ENCODE measurements around the gene NUDT8. TPM values are rescaled to one million over a fixed set of nuclear protein-coding genes. Genes with fewer than 3 reads are reported as not detected.
A peak's percentile ranks its signal among the peaks of the same experiment; 100 is the strongest.
"Not testable (repeated sequence)": the region's sequence is repeated elsewhere in the genome, so short reads cannot be mapped to it uniquely, and the experiment has no call there.

NUDT8 gene
- total and polyA plus RNA-seq, 2 experiments from 2014 or later: 13.6 to 28.7 TPM

DNA sequence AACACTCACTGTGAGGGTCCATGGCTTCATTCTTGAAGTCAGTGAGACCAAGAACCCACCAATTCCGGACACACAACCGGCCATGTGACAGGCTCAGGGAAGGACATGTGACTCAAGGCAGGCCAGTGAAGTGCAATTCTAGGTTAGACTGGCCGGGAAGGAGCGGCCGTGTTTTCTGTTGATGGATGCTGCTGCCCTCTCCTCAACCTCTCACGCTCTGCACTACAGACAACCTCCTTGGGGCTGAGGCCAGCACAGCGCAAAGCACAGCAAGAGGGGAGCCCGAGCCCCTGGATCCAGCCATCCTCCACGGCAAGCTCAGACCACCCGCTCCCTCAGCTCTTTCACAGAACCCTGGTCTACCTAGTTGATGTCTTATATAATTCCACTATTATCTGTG lies 2.8 kb downstream of the NUDT8 start:
- Histone ChIP-seq H2AFZ (no peak overlapping the region), H3K4me3 (no peak overlapping the region), H4K20me1 (ENCODE audit: insufficient read depth, poor library complexity, severe bottlenecking) (no peaks in the 10 kb centered on the region), H3K9me3 (ENCODE audit: low read depth) (no peaks in the 10 kb centered on the region), H3K4me2 (no peak overlapping the region), H3K79me2 (no peaks in the 10 kb centered on the region), H3K9me2 (replicated peaks; ENCODE audit: insufficient read depth) (no peaks in the 10 kb centered on the region), H3K36me3 (replicated peaks; ENCODE audit: insufficient read depth, low read depth) (no peaks in the 10 kb centered on the region), H3K4me1 (ENCODE audit: insufficient read depth) (peaks cover 13% of the 10 kb centered on the region), H3K27ac (no peak overlapping the region), H3K27me3 (no peaks in the 10 kb centered on the region)
- DNase-seq (ENCODE audit: low spot score): no peak
- WGBS (ENCODE audit: low lambda C conversion rate, missing lambda C conversion rate): 93% methylated on average over 10 of the region's 10 CpGs
- TF ChIP-seq EZH2 (IDR thresholded peaks at IDR 0.05; ENCODE audit: borderline replicate concordance) (no peak), EZH2phosphoT487 (IDR thresholded peaks at IDR 0.05; ENCODE audit: low read depth, severe bottlenecking, unreplicated experiment) (no peak)
- TF ChIP-seq, protein P1, sequence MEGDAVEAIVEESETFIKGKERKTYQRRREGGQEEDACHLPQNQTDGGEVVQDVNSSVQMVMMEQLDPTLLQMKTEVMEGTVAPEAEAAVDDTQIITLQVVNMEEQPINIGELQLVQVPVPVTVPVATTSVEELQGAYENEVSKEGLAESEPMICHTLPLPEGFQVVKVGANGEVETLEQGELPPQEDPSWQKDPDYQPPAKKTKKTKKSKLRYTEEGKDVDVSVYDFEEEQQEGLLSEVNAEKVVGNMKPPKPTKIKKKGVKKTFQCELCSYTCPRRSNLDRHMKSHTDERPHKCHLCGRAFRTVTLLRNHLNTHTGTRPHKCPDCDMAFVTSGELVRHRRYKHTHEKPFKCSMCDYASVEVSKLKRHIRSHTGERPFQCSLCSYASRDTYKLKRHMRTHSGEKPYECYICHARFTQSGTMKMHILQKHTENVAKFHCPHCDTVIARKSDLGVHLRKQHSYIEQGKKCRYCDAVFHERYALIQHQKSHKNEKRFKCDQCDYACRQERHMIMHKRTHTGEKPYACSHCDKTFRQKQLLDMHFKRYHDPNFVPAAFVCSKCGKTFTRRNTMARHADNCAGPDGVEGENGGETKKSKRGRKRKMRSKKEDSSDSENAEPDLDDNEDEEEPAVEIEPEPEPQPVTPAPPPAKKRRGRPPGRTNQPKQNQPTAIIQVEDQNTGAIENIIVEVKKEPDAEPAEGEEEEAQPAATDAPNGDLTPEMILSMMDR (IDR thresholded peaks at IDR 0.05; ENCODE audit: poor library complexity): no peak

DNA sequence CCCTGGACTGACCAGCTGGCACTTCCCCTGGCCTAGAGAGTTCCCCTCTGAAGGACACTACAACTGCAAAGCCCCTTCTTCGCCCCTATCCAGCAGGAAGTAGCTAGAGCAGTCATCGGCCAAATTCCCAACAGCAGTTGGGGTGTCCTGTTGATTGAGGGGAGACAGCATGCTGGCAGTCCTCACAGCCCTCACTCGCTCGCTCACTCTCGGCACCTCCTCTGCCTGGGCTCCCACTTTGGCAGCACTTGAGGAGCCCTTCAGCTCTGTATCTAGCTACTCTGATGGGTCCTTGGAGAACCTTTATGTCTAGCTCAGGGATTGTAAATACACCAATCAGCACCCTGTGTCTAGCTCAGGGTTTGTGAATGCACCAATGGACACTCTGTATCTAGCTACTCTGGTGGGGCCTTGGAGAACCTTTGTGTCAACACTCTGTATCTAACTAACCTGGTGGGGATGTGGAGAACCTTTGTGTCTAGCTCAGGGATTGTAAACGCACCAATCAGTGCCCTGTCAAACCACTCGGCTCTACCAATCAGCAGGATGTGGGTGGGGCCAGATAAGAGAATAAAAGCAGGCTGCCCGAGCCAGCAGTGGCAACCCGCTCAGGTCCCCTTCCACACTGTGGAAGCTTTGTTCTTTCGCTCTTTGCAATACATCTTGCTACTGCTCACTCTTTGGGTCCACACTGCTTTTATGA lies 3.5 kb downstream of the NUDT8 start:
- not testable (repeated sequence) for H3K36me3 ChIP-seq (replicated peaks; ENCODE audit: insufficient read depth, low read depth); H3K4me2 ChIP-seq; H3K4me3 ChIP-seq; H3K9me2 ChIP-seq (replicated peaks; ENCODE audit: insufficient read depth); H3K9me3 ChIP-seq (ENCODE audit: low read depth); H2AFZ ChIP-seq; H3K27ac ChIP-seq; DNase-seq (ENCODE audit: low spot score); H3K79me2 ChIP-seq; H4K20me1 ChIP-seq (ENCODE audit: insufficient read depth, poor library complexity, severe bottlenecking); H3K27me3 ChIP-seq
- peaks cover 12% of the 10 kb centered on the region for H3K4me1 ChIP-seq (ENCODE audit: insufficient read depth)
- WGBS (ENCODE audit: low lambda C conversion rate, missing lambda C conversion rate): 90% methylated on average over 10 of the region's 10 CpGs

DNA sequence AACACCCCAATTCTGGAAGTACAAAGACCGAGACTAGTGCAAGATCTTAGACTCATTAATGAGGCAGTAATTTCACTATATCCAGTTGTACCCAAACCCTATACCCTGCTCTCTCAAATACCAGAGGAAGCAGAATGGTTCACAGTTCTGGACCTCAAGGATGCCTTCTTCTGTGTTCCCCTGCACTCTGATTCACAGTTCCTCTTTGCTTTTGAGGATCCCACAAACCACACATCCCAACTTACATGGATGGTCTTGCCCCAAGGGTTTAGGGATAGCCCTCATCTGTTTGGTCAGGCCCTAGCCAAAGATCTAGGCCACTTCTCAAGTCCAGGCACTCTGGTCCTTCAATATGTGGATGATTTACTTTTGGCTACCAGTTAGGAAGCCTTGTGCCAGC lies 5.9 kb downstream of the NUDT8 start:
- DNase-seq (ENCODE audit: low spot score); H4K20me1 ChIP-seq (ENCODE audit: insufficient read depth, poor library complexity, severe bottlenecking); H3K4me1 ChIP-seq (ENCODE audit: insufficient read depth); H3K27ac ChIP-seq; H3K79me2 ChIP-seq; H3K9me2 ChIP-seq (replicated peaks; ENCODE audit: insufficient read depth); H3K4me3 ChIP-seq; H2AFZ ChIP-seq; H3K9me3 ChIP-seq (ENCODE audit: low read depth); H3K36me3 ChIP-seq (replicated peaks; ENCODE audit: insufficient read depth, low read depth); H3K4me2 ChIP-seq; H3K27me3 ChIP-seq: not testable (repeated sequence)
- WGBS (ENCODE audit: low lambda C conversion rate, missing lambda C conversion rate): 94% methylated on average over 1 of the region's 1 CpG

DNA sequence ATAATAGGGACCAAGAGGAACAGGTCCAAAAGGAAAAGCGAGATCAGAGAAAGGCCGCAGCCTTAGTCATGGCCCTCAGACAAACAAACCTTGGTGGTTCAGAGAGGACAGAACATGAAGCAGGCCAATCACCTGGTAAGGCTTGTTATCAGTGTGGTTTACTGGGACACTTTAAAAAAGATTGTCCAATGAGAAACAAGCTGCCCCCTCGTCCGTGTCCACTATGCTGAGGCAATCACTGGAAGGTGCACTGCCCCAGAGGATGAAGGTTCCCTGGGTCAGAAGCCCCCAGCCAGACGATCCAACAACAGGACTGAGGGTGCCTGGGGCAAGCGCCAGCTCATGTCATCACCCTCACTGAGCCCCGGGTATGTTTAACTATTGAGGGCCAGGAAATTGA lies 6.8 kb downstream of the NUDT8 start:
- WGBS (ENCODE audit: low lambda C conversion rate, missing lambda C conversion rate): 59% methylated on average over 7 of the region's 7 CpGs
- not testable (repeated sequence) for H3K79me2 ChIP-seq; H3K27ac ChIP-seq; H3K4me1 ChIP-seq (ENCODE audit: insufficient read depth); H4K20me1 ChIP-seq (ENCODE audit: insufficient read depth, poor library complexity, severe bottlenecking); H3K4me3 ChIP-seq; H2AFZ ChIP-seq; H3K36me3 ChIP-seq (replicated peaks; ENCODE audit: insufficient read depth, low read depth); H3K9me2 ChIP-seq (replicated peaks; ENCODE audit: insufficient read depth); H3K9me3 ChIP-seq (ENCODE audit: low read depth); DNase-seq (ENCODE audit: low spot score); H3K4me2 ChIP-seq; H3K27me3 ChIP-seq

DNA sequence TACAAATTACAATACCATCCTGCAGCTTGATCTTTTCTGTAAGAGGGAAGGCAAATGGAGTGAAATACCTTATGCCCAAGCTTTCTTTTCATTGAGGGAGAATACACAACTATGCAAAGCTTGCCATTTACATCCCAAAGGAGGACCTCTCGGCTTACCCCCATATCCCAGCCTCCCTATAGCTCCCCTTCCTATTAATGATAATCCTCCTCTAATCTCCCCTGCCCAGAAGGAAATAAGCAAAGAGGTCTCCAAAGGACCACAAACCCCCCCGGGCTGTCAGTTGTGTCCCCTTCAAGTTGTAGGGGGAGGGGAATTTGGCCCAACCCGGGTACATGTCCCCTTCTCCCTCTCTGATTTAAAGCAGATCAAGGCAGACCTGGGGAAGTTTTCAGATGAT lies 7.8 kb downstream of the NUDT8 start:
- not testable (repeated sequence) for H3K4me1 ChIP-seq (ENCODE audit: insufficient read depth); H3K9me3 ChIP-seq (ENCODE audit: low read depth); H2AFZ ChIP-seq; DNase-seq (ENCODE audit: low spot score); H3K36me3 ChIP-seq (replicated peaks; ENCODE audit: insufficient read depth, low read depth); H3K9me2 ChIP-seq (replicated peaks; ENCODE audit: insufficient read depth); H3K27me3 ChIP-seq; H3K4me3 ChIP-seq; H4K20me1 ChIP-seq (ENCODE audit: insufficient read depth, poor library complexity, severe bottlenecking); H3K79me2 ChIP-seq; H3K27ac ChIP-seq
- H3K4me2 ChIP-seq: peak overlapping the region; percentile 90
- WGBS (ENCODE audit: low lambda C conversion rate, missing lambda C conversion rate): 27% methylated on average over 3 of the region's 3 CpGs

DNA sequence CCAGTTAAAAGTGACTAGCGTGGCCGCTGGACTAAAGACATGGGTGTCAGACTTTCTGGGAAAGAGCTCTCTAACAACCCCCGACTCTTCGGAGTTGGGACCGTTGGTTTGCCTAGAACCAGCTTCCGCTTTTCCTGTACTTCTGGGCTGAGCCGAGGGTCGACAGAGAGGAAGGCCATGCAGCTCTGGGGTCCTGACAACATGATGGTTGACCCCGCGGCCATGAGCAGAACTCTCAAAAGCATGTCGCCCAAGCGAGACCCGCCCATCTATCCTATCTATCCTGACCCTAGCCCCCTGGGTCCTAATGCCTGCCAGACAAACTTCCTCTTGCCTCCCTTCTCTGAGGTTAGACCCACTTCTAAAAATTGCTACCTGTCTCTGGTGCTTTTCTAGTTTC lies 9.1 kb downstream of the NUDT8 start:
- not testable (repeated sequence) for H3K79me2 ChIP-seq; H3K9me3 ChIP-seq (ENCODE audit: low read depth); H4K20me1 ChIP-seq (ENCODE audit: insufficient read depth, poor library complexity, severe bottlenecking); H3K4me1 ChIP-seq (ENCODE audit: insufficient read depth); H3K9me2 ChIP-seq (replicated peaks; ENCODE audit: insufficient read depth); H3K27me3 ChIP-seq; H3K36me3 ChIP-seq (replicated peaks; ENCODE audit: insufficient read depth, low read depth)
- 2% methylated on average over 13 of the region's 13 CpGs for WGBS (ENCODE audit: low lambda C conversion rate, missing lambda C conversion rate)
- Histone ChIP-seq H2AFZ (peak overlapping the region; percentile 69), H3K27ac (peak overlapping the region; percentile 53), H3K4me3 (peak overlapping the region; percentile 64), H3K4me2 (peak overlapping the region; percentile 90)
- DNase-seq (ENCODE audit: low spot score): peak; percentile 76

DNA sequence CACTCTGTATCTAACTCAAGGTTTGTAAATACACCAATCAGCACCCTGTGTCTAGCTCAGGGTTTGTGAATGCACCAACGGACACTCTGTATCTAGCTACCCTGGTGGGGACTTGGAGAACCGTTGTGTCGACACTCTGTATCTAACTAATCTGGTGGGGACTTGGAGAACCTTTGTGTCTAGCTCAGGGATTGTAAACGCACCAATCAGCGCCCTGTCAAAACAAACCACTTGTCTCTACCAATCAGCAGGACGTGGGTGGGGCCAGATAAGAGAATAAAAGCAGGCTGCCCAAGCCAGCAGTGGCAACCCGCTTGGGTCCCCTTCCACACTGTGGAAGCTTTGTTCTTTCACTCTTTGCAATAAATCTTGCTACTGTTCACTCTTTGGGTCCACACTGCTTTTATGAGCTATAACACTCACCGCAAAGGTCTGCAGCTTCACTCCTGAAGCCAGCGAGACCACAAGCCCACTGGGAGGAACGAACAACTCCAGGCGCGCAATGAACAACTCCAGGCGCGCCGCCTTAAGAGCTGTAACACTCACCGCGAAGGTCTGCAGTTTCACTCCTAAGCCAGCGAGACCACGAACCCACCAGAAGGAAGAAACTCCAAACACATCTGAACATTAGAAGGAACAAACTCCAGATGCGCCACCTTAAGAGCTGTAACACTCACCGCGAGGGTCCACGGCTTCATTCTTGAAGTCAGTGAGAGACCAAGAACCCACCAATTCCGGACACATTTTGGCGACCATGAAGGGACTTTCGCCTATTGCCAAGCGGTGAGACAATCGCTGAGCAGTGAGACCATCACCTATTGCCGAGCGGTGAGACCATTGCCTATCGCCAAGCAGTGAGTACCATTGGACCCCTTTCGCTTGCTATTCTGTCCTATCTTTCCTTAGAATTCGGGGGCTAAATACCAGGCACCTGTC lies 9.8 kb downstream of the NUDT8 start:
- not testable (repeated sequence) for H3K4me1 ChIP-seq (ENCODE audit: insufficient read depth); H4K20me1 ChIP-seq (ENCODE audit: insufficient read depth, poor library complexity, severe bottlenecking); H3K36me3 ChIP-seq (replicated peaks; ENCODE audit: insufficient read depth, low read depth); H3K79me2 ChIP-seq; H3K27me3 ChIP-seq; H3K9me3 ChIP-seq (ENCODE audit: low read depth); H3K9me2 ChIP-seq (replicated peaks; ENCODE audit: insufficient read depth)
- WGBS (ENCODE audit: low lambda C conversion rate, missing lambda C conversion rate): 8% methylated on average over 33 of the region's 33 CpGs
- Histone ChIP-seq H3K4me3 (peak overlapping the region; percentile 64), H3K27ac (peak overlapping the region; percentile 53), H2AFZ (peak overlapping the region; percentile 69), H3K4me2 (peak overlapping the region; percentile 90)
- DNase-seq (ENCODE audit: low spot score): peak; percentile 12

Data from hepatocyte (in vitro differentiated cells).